ENCODE measurements around the gene YPEL3.

GRCh38 chr16:30144917-30145316 lies 48.9 kb upstream of the YPEL3 start:
- no peak for TF ChIP-seq POLR2A (IDR thresholded peaks at IDR 0.05; ENCODE audit: low read depth, low read length)
- no peak for TF ChIP-seq POLR2AphosphoS5 (IDR thresholded peaks at IDR 0.05; ENCODE audit: insufficient read depth, low read depth, low read length)
- TF ChIP-seq MAX (IDR thresholded peaks at IDR 0.05; ENCODE audit: insufficient read depth, insufficient read length) = no peak

Data from endothelial cell of umbilical vein (primary cell).